Chondrocyte (in vitro differentiated cells): ENCODE results near the gene GKAP1. TPM values are rescaled to one million over a fixed set of nuclear protein-coding genes. Genes with fewer than 3 reads are reported as not detected.
"Not testable (repeated sequence)": the region's sequence is repeated elsewhere in the genome, so short reads cannot be mapped to it uniquely, and the experiment has no call there.

Experiments
- DNase-seq: peaks from one replicate; pipeline ENCODE4 v3.0.0; 2021; ENCODE audit warnings: mixed read lengths, low spot score
- H3K27ac Mint-ChIP-seq: one replicate; pipeline ENCODE4 v1.8.0; 2021; ENCODE audit warnings: mild to moderate bottlenecking, moderate library complexity, mixed read lengths; ENCODE audit not compliant: unreplicated experiment
- H3K27me3 Mint-ChIP-seq: 2 replicates; pipeline ENCODE4 v1.8.0; 2021; ENCODE audit warnings: low read depth, mixed read lengths
- H3K36me3 Mint-ChIP-seq: 2 replicates; pipeline ENCODE4 v1.8.0; 2021; ENCODE audit warnings: low read depth, mixed read lengths
- H3K4me1 Mint-ChIP-seq: 2 replicates; pipeline ENCODE4 v1.8.0; 2021; ENCODE audit warnings: low read depth, mild to moderate bottlenecking, mixed read lengths
- H3K4me3 Mint-ChIP-seq: one replicate; pipeline ENCODE4 v1.8.0; 2021; ENCODE audit warnings: mild to moderate bottlenecking, moderate library complexity, mixed read lengths; ENCODE audit not compliant: unreplicated experiment
- H3K9me3 Mint-ChIP-seq: 2 replicates; pipeline ENCODE4 v1.8.0; 2021; ENCODE audit warnings: low read depth, mixed read lengths
- CTCF ChIP-seq: fragments of 200-600 bp; sonication (generic); IDR thresholded peaks from 2 replicates; pipeline ENCODE4 v1.5.0; 2021; ENCODE audit warnings: antibody characterized with exemption, mild to moderate bottlenecking, moderate library complexity
- total RNA-seq: library from RNA; stranded (reverse); gene quantifications from 3 replicates; pipeline ENCODE4 v1.2.1, GENCODE V29; 2021

GKAP1 gene
- total RNA-seq, 1 donor from 2014 or later = 2.6 TPM

DNA sequence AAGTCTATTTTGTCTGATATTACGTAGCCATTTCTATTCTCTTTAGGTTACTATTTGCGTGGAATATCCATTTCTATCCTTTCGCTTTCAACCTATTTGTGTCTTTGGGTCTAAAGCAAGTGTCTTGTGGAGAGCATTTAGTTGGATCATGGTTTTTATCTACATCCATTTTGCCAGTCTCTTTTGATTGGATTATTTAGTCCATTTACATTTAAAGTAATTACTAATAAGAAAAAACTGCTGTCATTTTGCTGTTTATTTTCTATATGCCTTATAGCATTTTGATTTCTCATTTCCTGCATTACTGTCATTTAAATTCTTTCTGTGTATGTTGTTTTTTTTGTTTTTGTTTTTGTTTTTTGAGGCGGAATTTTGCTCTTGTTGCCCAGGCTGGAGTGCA is 83.8 kb downstream of the GKAP1 start:
- H3K27me3 Mint-ChIP-seq = peaks cover 11% of the 10 kb centered on the region
- no peak overlapping the region for H3K27ac Mint-ChIP-seq
- H3K36me3 Mint-ChIP-seq = peaks cover 1% of the 10 kb centered on the region

DNA sequence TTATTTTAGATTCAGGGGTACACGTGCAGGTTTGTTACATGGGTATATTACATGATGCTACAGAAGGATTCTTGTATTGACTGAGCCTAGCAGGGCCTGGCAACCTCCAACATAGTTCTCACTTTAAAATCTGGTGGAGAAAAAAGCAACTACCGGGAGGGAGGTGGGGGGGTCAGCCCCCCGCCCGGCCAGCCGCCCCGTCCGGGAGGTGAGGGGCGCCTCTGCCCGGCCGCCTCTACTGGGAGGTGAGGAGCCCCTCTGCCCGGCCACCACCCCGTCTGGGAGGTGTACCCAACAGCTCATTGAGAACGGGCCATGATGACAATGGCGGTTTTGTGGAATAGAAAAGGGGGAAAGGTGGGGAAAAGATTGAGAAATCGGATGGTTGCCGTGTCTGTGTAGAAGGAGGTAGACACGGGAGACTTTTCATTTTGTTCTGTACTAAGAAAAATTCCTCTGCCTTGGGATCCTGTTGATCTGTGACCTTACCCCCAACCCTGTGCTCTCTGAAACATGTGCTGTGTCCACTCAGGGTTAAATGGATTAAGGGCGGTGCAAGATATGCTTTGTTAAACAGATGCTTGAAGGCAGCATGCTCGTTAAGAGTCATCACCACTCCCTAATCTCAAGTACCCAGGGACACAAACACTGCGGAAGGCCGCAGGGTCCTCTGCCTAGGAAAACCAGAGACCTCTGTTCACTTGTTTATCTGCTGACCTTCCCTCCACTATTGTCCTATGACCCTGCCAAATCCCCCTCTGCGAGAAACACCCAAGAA is 88.8 kb downstream of the GKAP1 start:
- H3K9me3 Mint-ChIP-seq, H3K36me3 Mint-ChIP-seq, H3K27me3 Mint-ChIP-seq, H3K4me3 Mint-ChIP-seq, DNase-seq, H3K27ac Mint-ChIP-seq, H3K4me1 Mint-ChIP-seq: not testable (repeated sequence)

More for the DNA sequence above, 83.8 kb downstream of the GKAP1 start:
- Mint-ChIP-seq H3K9me3 (peaks cover 25% of the 10 kb centered on the region), H3K4me1 (no peaks in the 10 kb centered on the region), H3K4me3 (no peak overlapping the region)
- no peak for DNase-seq
- no peak for TF ChIP-seq CTCF

DNA sequence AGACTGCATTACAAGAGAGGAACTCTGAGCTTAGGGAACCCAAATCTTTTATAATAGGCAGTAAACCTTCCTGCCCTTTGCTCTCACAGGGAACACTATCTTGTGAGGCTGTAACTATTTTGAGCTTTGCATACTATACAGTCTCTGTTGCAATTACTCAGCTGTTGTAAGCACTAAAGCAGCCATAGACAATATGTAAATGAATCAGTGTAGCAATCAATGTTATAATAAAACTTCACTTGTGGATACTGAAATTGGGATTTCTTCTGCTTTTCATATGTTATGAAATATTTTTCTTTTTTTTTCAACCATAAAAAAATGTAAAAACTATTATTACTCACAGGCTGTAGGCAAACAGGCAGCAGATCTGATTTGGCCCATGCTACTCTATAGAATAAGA is 93.1 kb downstream of the GKAP1 start:
- no peak for TF ChIP-seq CTCF
- no peak for DNase-seq
- Mint-ChIP-seq H3K36me3 (no peaks in the 10 kb centered on the region), H3K4me1 (no peaks in the 10 kb centered on the region), H3K27ac (no peak overlapping the region), H3K4me3 (no peak overlapping the region), H3K9me3 (peaks cover 3% of the 10 kb centered on the region), H3K27me3 (peaks cover 4% of the 10 kb centered on the region)

DNA sequence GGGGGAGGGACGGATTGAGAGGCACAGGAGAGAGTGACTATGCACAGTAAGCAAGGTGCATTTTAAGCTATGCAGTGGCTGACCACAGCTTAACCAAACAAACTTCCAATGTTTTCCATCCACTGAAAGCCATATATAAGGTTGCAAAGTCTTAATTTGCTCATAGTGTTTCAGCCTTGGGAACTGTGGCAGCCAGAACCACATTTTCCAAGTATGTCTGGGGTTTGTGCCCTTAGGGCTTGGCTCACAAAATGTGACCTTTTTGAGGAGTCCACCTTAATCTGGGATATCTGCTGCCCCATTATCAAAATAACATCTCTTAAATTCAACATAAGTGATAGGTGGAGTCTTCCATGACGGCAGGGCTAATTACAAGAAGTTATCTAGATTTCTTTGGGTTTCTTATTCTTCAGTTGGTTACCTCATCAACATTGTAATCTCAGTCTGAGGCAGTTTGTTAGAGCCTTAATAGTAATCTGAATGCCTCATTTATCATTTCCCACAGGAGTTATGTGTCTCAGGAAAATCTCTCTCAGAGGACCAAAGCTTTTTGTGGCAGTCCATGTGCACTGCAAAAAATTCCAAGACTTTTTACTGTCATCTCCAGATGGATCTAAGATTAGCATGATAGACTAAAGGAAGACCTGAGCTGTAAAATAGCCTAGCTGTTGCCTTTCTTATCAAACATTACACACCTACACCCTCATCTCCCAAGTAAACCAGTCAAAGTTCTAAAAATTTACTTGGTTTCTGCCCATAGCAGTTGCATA is 94.7 kb downstream of the GKAP1 start:
- no peak overlapping the region for H3K27ac Mint-ChIP-seq
- no peak overlapping the region for H3K4me3 Mint-ChIP-seq
- no peak for DNase-seq
- peaks cover 4% of the 10 kb centered on the region for H3K27me3 Mint-ChIP-seq
- no peaks in the 10 kb centered on the region for H3K4me1 Mint-ChIP-seq
- peaks cover 3% of the 10 kb centered on the region for H3K9me3 Mint-ChIP-seq
- no peaks in the 10 kb centered on the region for H3K36me3 Mint-ChIP-seq
- TF ChIP-seq CTCF = no peak

- Mint-ChIP-seq H3K9me3 (peaks cover 10% of the 10 kb centered on the region), H3K27ac (no peak overlapping the region), H3K4me3 (no peak overlapping the region), H3K27me3 (peaks cover 2% of the 10 kb centered on the region), H3K36me3 (no peaks in the 10 kb centered on the region), H3K4me1 (no peaks in the 10 kb centered on the region)
- no peak for DNase-seq
- no peak for TF ChIP-seq CTCF
These were observed 96.1 kb downstream of the GKAP1 start for GRCh38 chr9:83721509-83721908.
